K562 (cell line): ENCODE measurements around the gene DIPK1B. TPM values are rescaled to one million over a fixed set of nuclear protein-coding genes. Genes with fewer than 3 reads are reported as not detected.
A peak's percentile ranks its signal among the peaks of the same experiment; 100 is the strongest.

Experiments
- KLF13 ChIP-seq: fragments of 450-650 bp; IDR thresholded peaks from 2 replicates; pipeline ENCODE4 v1.6.1; 2016; ENCODE audit warnings: missing genetic modification characterization, low read depth, mild to moderate bottlenecking, missing compliant biosample characterization, moderate library complexity, borderline replicate concordance
- ZNF766 ChIP-seq: fragments of 200-800 bp; sonication (Bioruptor generic); conservative IDR thresholded peaks from 2 replicates; pipeline ENCODE4 v1.6.1; 2016; ENCODE audit warnings: missing genetic modification characterization, missing compliant biosample characterization
- polyA plus RNA-seq, 8 experiments: library from polyadenylated mRNA; depleted of rRNA in 4 of 8; stranded (reverse) in 5 of 8; unstranded in 3 of 8; fragments of >200 nt; fragmentation: Nextera tagmentation in 2 of 8; fragmentation: Illumina TruSeq in 1 of 8; extraction: Ambion mirVana in 2 of 8; extraction: Trizol in 1 of 8; gene quantifications; 2 replicates each; pipeline versions ENCODE4 v1.2.1 to v1.2.3, GENCODE V29; 2011 to 2014; ENCODE audit warnings: inconsistent platforms in 1 of 8, missing spikeins in 1 of 8
- total RNA-seq, 7 experiments: library from RNA; depleted of rRNA in 6 of 7; stranded (reverse); fragments of >200 nt in 6 of 7; fragmentation: Illumina TruSeq in 2 of 7; extraction: Trizol in 2 of 7; gene quantifications; 2 replicates each; pipeline versions ENCODE4 v1.2.1 to v1.2.3, GENCODE V29; 2011 to 2021; ENCODE audit warnings: low replicate concordance in 1 of 7
- TF ChIP-seq, protein P1 (sequence below): fragments of 450-650 bp; IDR thresholded peaks from 2 replicates; pipeline ENCODE4 v1.6.1; 2016; ENCODE audit warnings: low read depth

Gene DIPK1B
- total and polyA plus RNA-seq, 9 of the 15 experiments (the other 6 are each of a cell fraction or from before 2014, with no cell fraction given) = 0.08 to 22.3 (median 5.9) TPM

- TF ChIP-seq, protein P1, sequence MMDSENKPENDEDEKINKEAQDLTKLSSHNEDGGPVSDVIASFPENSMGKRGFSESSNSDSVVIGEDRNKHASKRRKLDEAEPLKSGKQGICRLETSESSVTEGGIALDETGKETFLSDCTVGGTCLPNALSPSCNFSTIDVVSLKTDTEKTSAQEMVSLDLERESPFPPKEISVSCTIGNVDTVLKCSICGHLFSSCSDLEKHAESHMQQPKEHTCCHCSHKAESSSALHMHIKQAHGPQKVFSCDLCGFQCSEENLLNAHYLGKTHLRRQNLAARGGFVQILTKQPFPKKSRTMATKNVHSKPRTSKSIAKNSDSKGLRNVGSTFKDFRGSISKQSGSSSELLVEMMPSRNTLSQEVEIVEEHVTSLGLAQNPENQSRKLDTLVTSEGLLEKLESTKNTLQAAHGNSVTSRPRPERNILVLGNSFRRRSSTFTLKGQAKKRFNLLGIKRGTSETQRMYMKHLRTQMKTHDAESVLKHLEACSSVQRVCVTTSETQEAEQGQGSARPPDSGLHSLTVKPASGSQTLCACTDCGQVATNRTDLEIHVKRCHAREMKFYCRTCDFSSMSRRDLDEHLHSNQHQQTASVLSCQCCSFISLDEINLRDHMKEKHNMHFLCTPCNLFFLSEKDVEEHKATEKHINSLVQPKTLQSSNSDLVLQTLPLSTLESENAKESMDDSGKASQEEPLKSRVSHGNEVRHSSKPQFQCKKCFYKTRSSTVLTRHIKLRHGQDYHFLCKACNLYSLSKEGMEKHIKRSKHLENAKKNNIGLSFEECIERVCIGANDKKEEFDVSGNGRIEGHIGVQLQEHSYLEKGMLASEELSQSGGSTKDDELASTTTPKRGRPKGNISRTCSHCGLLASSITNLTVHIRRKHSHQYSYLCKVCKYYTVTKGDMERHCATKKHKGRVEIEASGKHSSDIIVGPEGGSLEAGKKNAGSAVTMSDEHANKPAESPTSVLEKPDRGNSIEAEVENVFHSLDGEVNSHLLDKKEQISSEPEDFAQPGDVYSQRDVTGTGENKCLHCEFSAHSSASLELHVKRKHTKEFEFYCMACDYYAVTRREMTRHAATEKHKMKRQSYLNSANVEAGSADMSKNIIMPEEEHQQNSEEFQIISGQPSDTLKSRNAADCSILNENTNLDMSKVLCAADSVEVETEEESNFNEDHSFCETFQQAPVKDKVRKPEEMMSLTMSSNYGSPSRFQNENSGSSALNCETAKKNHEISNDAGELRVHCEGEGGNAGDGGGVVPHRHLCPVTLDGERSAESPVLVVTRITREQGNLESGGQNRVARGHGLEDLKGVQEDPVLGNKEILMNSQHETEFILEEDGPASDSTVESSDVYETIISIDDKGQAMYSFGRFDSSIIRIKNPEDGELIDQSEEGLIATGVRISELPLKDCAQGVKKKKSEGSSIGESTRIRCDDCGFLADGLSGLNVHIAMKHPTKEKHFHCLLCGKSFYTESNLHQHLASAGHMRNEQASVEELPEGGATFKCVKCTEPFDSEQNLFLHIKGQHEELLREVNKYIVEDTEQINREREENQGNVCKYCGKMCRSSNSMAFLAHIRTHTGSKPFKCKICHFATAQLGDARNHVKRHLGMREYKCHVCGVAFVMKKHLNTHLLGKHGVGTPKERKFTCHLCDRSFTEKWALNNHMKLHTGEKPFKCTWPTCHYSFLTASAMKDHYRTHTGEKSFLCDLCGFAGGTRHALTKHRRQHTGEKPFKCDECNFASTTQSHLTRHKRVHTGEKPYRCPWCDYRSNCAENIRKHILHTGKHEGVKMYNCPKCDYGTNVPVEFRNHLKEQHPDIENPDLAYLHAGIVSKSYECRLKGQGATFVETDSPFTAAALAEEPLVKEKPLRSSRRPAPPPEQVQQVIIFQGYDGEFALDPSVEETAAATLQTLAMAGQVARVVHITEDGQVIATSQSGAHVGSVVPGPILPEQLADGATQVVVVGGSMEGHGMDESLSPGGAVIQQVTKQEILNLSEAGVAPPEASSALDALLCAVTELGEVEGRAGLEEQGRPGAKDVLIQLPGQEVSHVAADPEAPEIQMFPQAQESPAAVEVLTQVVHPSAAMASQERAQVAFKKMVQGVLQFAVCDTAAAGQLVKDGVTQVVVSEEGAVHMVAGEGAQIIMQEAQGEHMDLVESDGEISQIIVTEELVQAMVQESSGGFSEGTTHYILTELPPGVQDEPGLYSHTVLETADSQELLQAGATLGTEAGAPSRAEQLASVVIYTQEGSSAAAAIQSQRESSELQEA = peak; percentile 96
- peak; percentile 95 for TF ChIP-seq KLF13 (tag)
- peak; percentile 32; the same call in 1 of the 2 replicates for TF ChIP-seq ZNF766
Measured at GRCh38 chr9:136728080-136728547, 15.7 kb downstream of the DIPK1B start (continued).
